Ishikawa (cell line): ENCODE results near the gene CNTN1.

Experiments
- EP300 ChIP-seq: IDR thresholded peaks from 2 replicates; pipeline ENCODE4 v1.6.1; 2012; ENCODE audit warnings: borderline replicate concordance
- MAX ChIP-seq: IDR thresholded peaks from 2 replicates; pipeline ENCODE4 v1.6.1; 2012
- RAD21 ChIP-seq: IDR thresholded peaks from 2 replicates; pipeline ENCODE4 v1.6.1; 2012; ENCODE audit warnings: low read depth
- REST ChIP-seq: IDR thresholded peaks from 2 replicates; pipeline ENCODE4 v1.6.1; 2012; ENCODE audit warnings: low read depth, mild to moderate bottlenecking
- TAF1 ChIP-seq: IDR thresholded peaks from 2 replicates; pipeline ENCODE4 v1.6.1; 2012; ENCODE audit warnings: low read depth, mild to moderate bottlenecking
- TCF12 ChIP-seq: IDR thresholded peaks from 2 replicates; pipeline ENCODE4 v1.6.1; 2012; ENCODE audit warnings: low read depth
- YY1 ChIP-seq: IDR thresholded peaks from 2 replicates; pipeline ENCODE4 v1.6.1; 2012; ENCODE audit warnings: low read depth

- no peak for TF ChIP-seq EP300
- no peak for TF ChIP-seq TCF12
- TF ChIP-seq YY1: no peak
- no peak for TF ChIP-seq TAF1
- no peak for TF ChIP-seq MAX
- peak; percentile 80 for TF ChIP-seq REST
- TF ChIP-seq RAD21: no peak
These were observed 38.0 kb downstream of the CNTN1 start for GRCh38 chr12:40730281-40730680.
